Cardiac septum (tissue), 1 donor: ENCODE measurements around the gene PTPRE. TPM values are rescaled to one million over a fixed set of nuclear protein-coding genes. Genes with fewer than 3 reads are reported as not detected.

Source experiments
- DNase-seq: peaks from one replicate; pipeline ENCODE4 v3.0.0-alpha.2; 2020; ENCODE audit warnings: low spot score
- intact Hi-C: fragments of 100-400 bp; cut with DNase I; formaldehyde crosslinking; loops from one replicate; pipeline ENCODE4 v1.14.0; 2022
- total RNA-seq: library from RNA; stranded (reverse); fragmentation: NEBNext Ultra II Directional; extraction: Animal tissue kit (Norgen Biotek cat#: 25700); gene quantifications from one replicate; pipeline ENCODE4 v1.2.1, GENCODE V29; 2021
- donor health status: DM: no; HTN: no; CAD: no.

Gene PTPRE
- total RNA-seq, 1 donor from 2014 or later: 51.1 TPM

DNA sequence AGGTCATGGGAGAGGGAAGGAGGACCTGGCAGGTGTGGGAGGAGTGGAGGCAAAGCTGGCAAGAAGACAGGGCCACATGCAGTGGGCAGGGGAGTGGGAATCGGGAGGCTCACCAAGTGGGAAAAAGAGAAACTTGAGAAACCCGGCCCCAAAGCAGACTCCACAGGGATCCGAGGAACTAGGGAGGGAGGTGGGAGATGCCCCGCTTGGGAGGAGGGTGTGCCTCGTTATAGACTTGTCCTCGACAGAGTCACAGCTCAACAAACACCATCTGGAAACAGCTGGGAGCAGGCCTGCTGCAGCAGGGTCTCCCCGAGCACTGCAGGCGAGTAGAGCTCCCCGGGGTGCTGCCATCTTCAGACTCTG lies 164.5 kb downstream of the PTPRE start:
- no peak for DNase-seq
- intact Hi-C loops: no loop called here

DNA sequence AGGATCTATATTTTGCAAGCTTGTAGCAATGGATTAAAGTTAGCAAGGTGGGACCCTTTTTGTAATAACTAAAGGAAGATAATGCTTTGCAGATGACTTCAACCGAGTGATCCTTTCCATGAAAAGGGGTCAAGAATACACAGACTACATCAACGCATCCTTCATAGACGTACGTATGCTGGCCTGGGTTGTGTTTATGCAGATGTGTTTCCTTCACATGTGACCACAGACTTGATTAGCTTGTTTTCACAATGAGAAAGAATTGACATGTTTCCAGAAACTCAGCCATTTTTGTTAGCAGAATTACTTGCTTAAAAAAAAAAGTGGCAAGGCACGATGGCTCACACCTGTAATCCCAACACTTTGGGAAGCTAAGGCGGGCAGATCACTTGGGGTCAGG lies 165.1 kb downstream of the PTPRE start:
- intact Hi-C loops: no loop called here
- no peak for DNase-seq

DNA sequence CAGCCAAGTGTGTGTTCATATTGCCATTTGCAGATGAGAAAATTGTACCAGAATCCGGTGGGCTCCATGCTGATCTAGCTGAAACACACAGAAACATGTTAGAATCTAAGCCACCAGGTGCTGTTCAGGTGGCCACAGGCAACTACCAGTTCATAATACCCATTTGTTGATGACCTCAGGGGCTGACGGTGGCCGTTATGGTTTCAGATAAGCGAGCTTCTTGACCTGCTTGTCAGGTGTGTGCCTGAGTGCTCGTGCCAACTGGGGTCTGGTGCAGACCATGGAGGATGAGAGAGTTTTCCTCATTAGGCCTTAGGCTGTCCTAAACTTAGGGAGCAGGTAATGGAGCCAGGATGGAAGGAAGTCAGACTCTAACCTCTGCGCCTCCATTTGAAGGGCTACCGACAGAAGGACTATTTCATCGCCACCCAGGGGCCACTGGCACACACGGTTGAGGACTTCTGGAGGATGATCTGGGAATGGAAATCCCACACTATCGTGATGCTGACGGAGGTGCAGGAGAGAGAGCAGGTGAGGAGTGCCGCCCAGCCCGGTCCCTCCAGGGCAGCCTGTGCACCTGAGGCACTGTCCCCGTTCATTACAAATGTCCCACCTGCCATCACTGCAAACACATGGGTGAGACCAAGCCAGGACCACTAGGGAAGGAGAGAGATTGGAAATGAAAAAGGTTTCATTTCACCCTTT lies 166.2 kb downstream of the PTPRE start:
- intact Hi-C loops: no loop called here
- no peak for DNase-seq

DNA sequence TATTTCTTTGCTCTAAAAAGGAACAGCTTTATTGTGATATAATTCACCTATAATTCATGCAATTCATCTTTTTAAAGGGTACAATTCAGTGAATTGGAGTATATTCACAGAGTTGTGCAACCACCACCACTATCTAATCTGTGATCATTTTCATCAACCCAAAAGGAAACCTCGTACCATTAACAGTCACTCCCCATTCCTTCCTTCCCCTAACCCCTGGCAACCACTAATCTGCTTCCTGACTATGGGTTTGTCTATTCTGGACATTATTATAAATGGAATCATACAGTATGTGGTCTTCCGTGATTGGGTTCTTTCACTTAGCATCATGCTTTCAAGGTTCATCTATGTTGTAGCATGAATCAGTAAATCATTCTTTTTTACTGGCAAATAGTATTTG lies 167.0 kb downstream of the PTPRE start:
- DNase-seq: no peak
- intact Hi-C loops: no loop called here

DNA sequence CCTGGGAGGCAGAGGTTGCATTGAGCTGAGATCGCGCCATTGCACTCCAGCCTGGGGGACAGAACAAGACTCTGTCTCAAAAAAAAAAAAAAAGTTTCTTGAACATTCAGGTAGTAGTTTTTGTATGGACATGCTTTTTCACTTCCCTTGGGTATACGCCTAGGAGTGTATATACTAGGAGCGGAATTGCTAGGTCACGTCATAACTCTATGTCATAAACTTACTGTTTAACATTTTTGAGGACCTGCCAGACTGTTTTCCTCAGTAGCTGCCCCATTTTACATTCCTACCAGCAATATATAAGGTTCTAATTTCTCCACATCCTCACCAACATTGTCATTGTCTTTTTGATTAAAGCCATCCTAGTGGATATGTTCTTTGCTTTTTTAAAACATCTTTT lies 167.7 kb downstream of the PTPRE start:
- intact Hi-C loops: no loop called here
- no peak for DNase-seq

DNA sequence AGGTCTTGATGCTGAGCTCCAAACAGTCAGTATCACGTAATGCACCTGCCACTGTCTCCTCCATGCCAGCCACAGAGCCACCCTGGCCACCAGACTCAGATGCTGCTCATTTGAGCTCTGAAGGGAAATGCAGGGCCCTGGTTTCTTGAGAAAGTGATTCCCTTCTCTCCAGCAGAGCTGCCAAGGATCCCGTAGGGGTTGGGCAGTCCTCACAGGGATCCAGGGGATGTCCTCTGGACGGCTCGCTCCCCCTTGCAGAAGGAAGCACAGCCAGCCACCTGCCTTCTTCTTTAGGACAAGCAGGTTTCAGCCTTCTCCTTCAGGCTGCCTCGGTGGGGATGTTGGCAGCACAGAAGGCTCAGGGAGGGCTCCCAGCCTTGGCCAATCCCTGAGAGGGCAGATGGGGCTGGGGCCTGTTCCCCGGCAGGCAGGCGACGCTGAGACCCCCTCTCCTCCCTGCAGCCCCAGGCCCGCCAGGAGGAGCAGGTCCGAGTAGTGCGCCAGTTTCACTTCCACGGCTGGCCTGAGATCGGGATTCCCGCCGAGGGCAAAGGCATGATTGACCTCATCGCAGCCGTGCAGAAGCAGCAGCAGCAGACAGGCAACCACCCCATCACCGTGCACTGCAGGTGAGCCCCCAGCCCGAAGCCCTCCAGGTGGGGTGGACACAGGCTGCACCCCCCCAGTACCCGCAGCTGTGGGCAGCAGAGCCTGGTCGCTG lies 170.4 kb downstream of the PTPRE start:
- intact Hi-C loops: no loop called here
- DNase-seq: no peak

DNA sequence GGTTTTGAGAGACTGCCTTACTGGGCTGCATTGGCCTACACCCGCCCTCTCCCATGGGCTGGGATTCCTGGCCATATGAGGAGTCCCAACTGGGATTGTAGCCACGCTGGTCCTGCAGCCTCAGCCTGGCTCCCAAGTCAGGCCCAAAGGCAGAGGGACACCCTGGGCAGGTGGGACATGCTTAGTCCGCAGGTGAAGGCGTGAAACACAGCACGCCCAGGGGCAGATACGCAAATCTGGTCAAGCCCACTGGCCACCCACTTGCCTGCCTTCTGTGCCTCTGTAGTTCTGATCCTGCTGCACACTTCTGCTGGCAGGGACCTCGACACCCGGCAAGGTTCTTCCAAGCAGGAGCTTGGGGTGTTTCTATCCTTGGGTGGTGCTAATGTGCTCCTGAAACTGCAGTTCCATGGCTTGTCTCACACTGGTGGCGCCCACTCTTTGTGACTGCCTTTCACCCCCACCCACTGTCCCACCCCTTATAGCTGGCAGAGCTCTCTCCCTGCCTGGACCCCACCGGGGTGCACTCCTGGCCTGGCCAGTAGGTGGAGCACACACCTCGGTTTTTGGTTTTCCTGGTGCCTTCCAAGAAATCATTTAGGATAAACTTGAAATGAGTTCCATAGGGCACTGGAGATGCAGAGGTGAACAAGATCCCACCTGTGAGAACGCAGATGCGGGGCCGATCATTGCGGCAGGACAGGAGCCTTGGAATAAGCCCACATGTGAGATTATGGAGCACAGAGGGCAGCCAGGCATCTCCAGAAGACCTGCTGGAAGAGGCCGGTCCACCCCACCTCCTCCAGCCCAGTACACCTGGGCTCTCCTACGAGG lies 171.4 kb downstream of the PTPRE start:
- DNase-seq: no peak
- intact Hi-C loops: no loop called here

DNA sequence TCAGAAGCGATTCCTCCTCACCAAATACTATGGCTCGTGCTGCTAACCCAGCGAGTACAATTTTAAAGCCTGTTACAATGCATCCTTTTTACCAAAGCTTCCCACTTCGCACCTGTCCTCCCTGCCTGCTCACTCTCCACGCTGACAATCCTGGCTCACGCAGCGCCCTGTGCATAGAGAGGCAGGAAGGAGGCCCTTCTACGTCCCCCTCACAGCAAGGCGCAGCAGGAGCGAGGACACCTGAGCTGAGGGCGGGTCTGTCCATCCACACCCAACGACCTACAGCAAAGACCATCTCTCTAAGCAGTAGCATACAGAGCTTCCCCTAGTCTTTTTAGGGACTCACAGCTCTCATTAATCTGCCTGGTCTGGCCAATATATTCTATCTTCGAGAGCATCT lies 173.3 kb downstream of the PTPRE start:
- intact Hi-C loops: no loop called here
- no peak for DNase-seq

DNA sequence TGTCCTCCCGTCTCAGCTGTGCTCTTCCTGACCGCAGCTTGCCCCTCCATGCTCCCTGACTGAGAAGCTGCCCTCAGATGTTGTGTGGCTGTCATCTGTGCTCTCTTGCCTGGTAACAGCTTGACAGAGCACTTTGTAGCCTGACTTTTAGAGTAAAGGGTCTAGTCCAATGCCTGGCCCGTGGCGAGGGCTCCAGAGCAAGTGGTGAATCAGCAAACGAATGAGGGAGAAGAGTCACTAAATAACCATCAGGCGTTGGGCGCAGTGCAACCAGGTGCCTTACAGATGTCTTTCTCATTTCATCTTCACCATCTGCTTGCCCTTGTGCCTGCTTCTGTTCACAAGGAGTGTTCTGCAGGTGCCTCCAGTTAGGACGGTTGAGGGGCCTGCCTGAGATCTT lies 173.7 kb downstream of the PTPRE start:
- DNase-seq: no peak
- intact Hi-C loops: no loop called here

DNA sequence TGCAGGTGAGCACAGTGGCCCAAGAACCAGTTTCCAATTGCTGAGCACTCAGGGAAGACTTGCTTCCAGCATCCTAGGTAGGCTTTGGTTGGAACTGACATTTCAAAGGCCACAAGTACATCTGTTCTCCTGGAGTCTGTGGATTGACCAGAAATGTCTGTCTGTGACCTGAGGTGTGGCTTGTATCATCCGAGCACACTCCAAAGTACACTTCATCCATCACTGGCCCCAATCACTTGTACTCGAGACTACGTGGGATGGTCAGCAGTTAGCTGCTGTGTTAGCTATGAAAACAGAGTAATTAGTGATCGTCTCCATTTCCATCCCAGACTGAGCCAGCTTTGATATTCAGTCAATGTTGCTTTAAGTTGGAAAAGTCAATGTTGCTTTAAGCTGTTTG lies 174.3 kb downstream of the PTPRE start:
- DNase-seq: no peak
- intact Hi-C loops: no loop called here

DNA sequence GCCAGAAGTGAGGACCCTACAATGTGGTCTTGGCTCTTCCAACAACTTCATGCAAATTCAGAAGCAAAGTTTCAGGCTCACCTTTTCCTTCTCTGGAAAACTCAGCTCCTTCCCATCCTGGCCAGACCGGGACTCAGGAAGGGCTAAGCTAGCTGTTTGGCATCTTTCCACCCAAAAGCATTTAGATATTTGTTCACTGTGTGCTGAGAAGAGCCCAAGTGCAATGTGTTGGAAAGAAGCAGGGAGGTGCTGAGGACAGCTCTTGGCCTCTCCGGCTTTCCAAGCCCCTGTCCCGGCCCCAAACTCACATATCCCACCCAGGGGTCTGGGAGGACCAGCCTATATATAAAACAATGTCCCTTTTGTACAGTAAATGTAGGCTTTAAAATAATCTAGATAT lies 174.8 kb downstream of the PTPRE start:
- intact Hi-C loops: no loop called here

DNA sequence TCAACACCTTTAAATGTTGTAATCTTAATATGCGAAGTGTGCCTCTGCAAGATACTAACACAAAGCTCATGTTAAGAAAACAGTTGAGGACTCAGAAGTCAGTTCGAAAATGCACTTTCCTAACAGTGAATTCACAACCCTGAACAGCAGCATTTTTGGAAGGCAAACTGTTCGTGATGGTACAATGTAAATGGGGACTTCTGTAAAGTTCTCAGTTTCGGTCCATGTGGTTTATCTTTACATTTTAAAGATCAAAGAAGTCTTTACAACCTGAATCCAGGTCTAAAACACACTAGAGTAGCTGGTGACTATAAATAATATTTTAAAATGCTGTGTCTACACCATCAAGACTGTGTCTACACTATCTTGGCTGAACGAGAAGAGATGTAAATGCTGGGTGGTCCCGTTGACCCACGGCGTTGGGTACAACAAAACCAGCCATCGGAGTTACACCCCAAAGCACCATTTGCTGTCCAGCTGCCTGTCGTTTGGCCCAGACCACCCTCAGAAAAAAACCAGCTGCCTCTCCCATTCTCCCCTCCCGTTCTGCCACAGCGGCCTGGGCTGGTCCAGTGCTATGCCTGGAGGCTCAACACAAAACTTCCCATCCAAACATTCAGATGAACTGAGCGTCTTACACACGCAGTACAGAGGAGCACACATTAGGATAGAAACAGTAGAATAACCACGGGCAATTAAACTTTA lies 176.4 kb downstream of the PTPRE start:
- intact Hi-C loops: no loop called here
- no peak for DNase-seq

More for the DNA sequence above, 174.8 kb downstream of the PTPRE start:
- DNase-seq: no peak

DNA sequence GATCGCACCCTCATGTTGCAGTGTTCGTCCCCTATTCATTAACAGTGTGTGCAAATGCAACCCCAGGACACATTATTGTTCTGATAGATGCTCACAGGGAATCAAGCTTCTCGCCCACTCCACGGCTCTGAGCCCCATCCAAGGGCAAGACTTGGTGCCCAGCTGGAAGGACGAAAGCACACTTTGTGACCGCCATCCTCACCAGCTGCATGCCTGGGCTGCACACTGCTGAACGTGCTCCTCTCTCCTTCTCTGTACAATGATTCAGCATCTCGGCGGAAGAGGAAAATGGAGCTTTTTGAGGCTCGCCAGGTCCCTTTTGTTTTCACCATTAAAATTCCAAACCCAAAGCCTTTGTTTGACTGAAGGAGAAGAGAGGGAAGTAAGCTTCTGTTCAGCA lies 177.5 kb downstream of the PTPRE start:
- intact Hi-C loops: no loop called here

DNA sequence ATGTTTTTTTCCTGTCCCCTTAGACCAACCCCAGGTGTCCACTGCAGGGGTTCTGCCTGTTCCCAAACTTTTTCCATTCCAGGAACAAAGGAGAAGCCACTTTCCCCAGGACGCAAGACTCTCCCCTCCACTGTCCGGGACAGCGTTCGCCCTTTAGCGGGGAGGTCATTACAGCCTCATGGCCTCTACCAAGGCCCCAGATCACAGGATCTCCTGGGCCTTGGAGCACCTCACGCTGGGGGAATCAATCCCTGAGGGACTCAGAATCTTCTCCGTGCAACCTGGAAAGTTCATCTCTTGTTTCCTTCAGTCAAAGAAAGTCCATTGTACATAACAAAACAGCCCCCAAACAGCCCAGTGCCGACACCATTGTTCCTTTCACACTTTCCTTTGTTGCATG lies 178.1 kb downstream of the PTPRE start:
- no peak for DNase-seq
- intact Hi-C loops: no loop called here

More for the DNA sequence above, 177.5 kb downstream of the PTPRE start:
- no peak for DNase-seq

DNA sequence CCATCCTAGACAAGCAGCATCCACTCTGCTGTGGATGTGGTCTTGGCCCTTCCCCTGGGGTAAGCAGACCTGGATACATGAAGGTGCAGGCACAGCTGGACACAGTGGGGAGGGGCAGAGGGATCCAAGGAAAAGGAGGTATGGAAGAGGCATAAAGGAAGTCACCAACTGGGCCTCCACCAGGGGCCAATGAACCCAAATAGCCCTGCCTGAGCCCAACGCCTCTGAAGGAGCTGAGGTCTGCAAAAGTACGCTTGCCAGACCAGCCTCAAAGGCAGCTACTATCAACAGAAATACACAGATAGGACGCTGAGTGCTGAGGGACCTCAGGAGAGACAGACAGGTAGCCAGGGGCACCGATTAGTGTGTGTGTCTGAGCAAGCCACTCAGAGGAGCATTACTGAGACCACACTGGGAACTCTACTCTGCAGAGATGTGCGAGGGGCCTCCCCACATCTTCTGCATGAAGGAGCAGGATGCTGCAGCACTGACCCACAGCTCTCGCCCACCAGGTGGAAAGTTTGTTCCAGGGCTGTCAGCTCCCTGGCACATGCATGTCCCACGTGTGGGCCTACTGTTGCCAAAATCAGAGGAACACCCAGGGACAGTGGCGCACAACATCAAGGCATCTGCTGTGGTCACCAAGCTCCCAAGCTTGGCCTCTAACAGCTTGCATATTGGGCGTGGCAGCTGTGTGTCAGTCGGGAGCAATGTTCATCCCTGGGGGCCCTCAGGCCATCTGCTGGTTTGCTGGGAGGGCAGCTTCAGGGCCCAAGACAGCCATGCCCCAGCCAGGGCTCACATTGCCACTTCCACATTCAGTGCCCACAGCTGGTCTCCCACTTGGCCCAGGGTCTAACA lies 179.3 kb downstream of the PTPRE start:
- peak; percentile 62 for DNase-seq
- intact Hi-C loops: no loop called here

DNA sequence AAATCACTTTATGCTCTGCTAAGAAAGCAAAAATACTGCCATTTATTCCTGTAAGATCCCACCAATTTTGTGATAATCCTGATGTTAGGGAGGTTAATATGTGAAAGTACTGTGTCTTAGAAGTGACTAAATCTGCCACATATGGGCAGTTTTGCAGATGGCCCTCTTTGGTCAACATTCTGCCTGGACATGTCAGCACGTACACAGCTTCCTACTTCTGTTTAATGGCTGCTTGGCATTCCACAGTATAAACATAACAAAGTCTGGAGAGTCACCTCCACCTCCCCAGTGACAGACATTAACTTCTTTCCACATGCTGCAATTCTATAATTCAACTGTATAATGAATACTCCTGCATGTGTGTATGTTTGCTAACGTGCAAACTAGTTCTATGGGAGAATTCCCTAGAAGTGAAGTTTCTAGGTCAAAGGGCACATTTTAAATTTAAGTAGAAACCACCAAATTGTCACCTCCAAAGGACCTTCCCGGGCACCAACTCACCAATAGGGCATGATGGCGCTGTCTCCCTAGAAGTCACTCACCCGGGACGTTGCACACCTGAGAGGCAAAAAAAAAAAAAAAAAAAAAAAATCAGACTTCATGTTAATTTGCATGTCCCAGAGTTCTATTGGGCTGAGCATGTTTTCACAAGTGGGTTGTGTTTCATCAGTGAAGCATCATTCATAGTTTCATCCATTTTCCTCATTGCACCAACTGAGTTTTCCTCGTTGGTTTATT lies 180.4 kb downstream of the PTPRE start:
- intact Hi-C loops: no loop called here
- DNase-seq: no peak

DNA sequence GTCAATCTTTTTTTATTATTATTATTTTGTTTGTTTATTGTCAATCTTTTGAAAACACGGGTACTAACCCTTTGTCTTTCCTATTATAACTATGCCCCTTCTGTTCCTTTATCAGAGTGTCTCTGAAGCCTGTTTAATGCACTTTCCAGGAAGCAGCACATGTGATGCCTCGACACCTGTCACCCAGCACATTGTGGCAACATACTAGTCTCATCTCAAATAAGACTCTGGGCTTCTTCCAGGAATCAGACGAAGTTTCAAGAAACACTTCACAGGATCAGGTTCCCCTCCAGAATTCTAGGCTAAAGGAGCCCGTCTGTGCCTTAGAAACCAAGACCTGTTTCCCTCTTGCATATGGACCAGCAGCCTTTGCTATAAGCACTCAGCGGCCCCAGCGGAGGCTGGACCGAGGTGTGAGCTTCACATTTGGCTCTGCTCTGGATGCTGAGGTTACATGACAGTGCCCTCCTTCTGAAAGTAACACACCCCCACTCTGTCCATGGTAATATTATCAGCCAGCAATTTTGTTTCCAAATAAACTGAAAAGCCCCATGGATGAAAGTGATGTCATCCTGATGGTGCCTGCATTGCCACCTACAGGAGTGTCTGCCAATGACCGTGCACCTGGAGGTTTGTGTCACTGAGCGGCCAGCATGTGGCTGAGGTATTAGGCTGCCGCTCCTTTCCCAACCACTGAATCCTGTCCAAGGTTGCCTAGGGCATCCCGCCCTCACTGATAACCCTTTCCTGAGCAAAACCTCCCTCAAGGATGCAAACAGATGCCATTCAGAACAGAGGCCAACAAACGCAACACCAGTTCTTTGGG lies 181.2 kb downstream of the PTPRE start:
- intact Hi-C loops: no loop called here
- no peak for DNase-seq
